RWPE2 (cell line): Measurements from ENCODE around the gene RIPOR2.

Experiments
- ATAC-seq: fragments of 200-7000 bp; cut with Tn5 transposase; 3 replicates; pipeline ENCODE4 v1.9.1; 2021; ENCODE audit warnings: low read depth
- DNase-seq: peaks from one replicate; pipeline ENCODE4 v3.0.0-alpha.2; 2020; ENCODE audit warnings: low spot score
- H3K27ac ChIP-seq: fragments of 450-650 bp; 2 replicates; pipeline ENCODE4 v1.5.1; 2017; ENCODE audit warnings: mild to moderate bottlenecking; ENCODE audit not compliant: poor library complexity, severe bottlenecking
- H3K27me3 ChIP-seq: fragments of 250-450 bp; sonication (Bioruptor Pico); 2 replicates; pipeline ENCODE4 v1.5.1; 2021; ENCODE audit warnings: mild to moderate bottlenecking, moderate library complexity; ENCODE audit not compliant: insufficient read depth, poor library complexity, severe bottlenecking
- H3K36me3 ChIP-seq: fragments of 250-450 bp; sonication (Bioruptor Pico); 2 replicates; pipeline ENCODE4 v1.5.1; 2020; ENCODE audit warnings: low read depth, mild to moderate bottlenecking, moderate library complexity
- H3K4me1 ChIP-seq: fragments of 250-450 bp; sonication (Bioruptor Pico); 2 replicates; pipeline ENCODE4 v1.5.1; 2021; ENCODE audit warnings: mild to moderate bottlenecking, moderate library complexity; ENCODE audit not compliant: insufficient read depth, poor library complexity, severe bottlenecking
- H3K4me3 ChIP-seq: fragments of 250-450 bp; sonication (Bioruptor Pico); 2 replicates; pipeline ENCODE4 v1.5.1; 2021; ENCODE audit warnings: mild to moderate bottlenecking, moderate library complexity; ENCODE audit not compliant: severe bottlenecking
- H3K9me3 ChIP-seq: fragments of 250-450 bp; sonication (Bioruptor Pico); 2 replicates; pipeline ENCODE4 v1.5.1; 2021; ENCODE audit warnings: mild to moderate bottlenecking, moderate library complexity; ENCODE audit not compliant: severe bottlenecking
- CTCF ChIP-seq: fragments of 450-650 bp; IDR thresholded peaks from one replicate; pipeline ENCODE4 v1.5.1; 2017; ENCODE audit warnings: mild to moderate bottlenecking, moderate library complexity; ENCODE audit not compliant: poor library complexity, severe bottlenecking

RIPOR2 gene

DNA sequence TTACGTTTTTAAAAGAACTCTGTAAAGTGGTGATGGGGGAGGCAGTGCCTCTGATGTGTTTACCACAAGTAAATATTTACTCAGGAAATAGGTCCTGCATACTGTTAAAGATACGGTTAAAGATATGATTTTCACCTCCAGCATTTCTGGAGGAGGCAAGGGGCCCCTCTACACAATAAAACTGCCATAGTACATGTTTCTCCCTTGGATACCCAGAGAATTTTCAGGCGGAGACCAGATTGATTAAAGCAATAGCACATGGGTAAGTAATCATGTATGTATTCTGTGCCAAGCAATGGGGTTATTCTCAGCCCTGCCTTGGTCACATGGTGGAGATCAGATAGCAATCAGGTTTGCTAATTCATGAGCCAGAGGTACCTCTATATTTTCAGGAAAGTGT, 9.6 kb downstream of the RIPOR2 start:
- Histone ChIP-seq H3K4me1 (no peaks in the 10 kb centered on the region), H3K4me3 (no peak overlapping the region), H3K9me3 (no peaks in the 10 kb centered on the region), H3K36me3 (no peaks in the 10 kb centered on the region), H3K27me3 (no peaks in the 10 kb centered on the region), H3K27ac (no peak overlapping the region)
- no peak for DNase-seq
- ATAC-seq, result no peak
- no peak for TF ChIP-seq CTCF

GRCh38 chr6:24925661-24926060, 10.1 kb downstream of the RIPOR2 start:
- no peak for TF ChIP-seq CTCF
- no peak overlapping the region for H3K4me3 ChIP-seq
- no peaks in the 10 kb centered on the region for H3K36me3 ChIP-seq
- H3K4me1 ChIP-seq, result no peaks in the 10 kb centered on the region
- DNase-seq, result no peak
- ATAC-seq, result no peak
- H3K27ac ChIP-seq, result no peak overlapping the region
- no peaks in the 10 kb centered on the region for H3K9me3 ChIP-seq
- no peaks in the 10 kb centered on the region for H3K27me3 ChIP-seq

- H3K36me3 ChIP-seq, result no peaks in the 10 kb centered on the region
- ATAC-seq, result no peak
- H3K4me1 ChIP-seq, result no peaks in the 10 kb centered on the region
- no peaks in the 10 kb centered on the region for H3K9me3 ChIP-seq
- H3K4me3 ChIP-seq, result no peak overlapping the region
- no peak for DNase-seq
- no peak overlapping the region for H3K27ac ChIP-seq
- TF ChIP-seq CTCF, result no peak
- H3K27me3 ChIP-seq, result no peaks in the 10 kb centered on the region
These were observed 11.0 kb downstream of the RIPOR2 start for GRCh38 chr6:24924580-24925356.

GRCh38 chr6:24923885-24924401, 11.8 kb downstream of the RIPOR2 start:
- Histone ChIP-seq H3K36me3 (no peaks in the 10 kb centered on the region), H3K27me3 (no peaks in the 10 kb centered on the region), H3K4me1 (no peaks in the 10 kb centered on the region), H3K9me3 (no peaks in the 10 kb centered on the region), H3K4me3 (no peak overlapping the region), H3K27ac (no peak overlapping the region)
- TF ChIP-seq CTCF, result no peak
- no peak for ATAC-seq
- DNase-seq, result no peak

DNA sequence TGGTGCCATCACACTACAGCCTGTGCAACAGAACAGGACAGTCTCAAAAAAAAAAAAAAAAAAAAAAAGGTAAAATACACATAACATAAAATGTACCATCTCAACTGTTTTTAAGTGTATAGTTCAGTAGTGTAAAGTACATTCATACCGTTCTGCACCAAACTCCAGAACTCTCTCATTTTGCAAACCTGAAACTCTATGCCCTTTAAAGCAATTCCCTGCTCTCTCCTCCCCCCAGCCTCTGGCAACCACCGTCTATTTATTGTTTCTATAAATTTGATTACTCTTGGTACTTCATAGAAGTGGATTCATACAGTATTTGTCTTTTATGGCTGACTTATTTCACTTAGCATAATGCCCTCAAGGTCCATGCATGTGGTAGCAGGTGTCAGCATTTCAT, 12.9 kb downstream of the RIPOR2 start:
- H3K27me3 ChIP-seq, result no peaks in the 10 kb centered on the region
- H3K27ac ChIP-seq, result no peak overlapping the region
- DNase-seq, result no peak
- TF ChIP-seq CTCF, result no peak
- no peak overlapping the region for H3K4me3 ChIP-seq
- no peaks in the 10 kb centered on the region for H3K4me1 ChIP-seq
- no peaks in the 10 kb centered on the region for H3K36me3 ChIP-seq
- no peaks in the 10 kb centered on the region for H3K9me3 ChIP-seq
- ATAC-seq, result no peak
